Erythroblast (primary cell): ENCODE results near the gene ACAP3.

Experiments
- GATA1 ChIP-seq: IDR thresholded peaks from 2 replicates; pipeline ENCODE4 v1.6.1; 2011; ENCODE audit warnings: low read depth, mild to moderate bottlenecking, control low read depth, low read length, moderate library complexity
- POLR2A ChIP-seq: IDR thresholded peaks from 2 replicates; pipeline ENCODE4 v1.6.1; 2011; ENCODE audit warnings: mild to moderate bottlenecking, low read length

DNA sequence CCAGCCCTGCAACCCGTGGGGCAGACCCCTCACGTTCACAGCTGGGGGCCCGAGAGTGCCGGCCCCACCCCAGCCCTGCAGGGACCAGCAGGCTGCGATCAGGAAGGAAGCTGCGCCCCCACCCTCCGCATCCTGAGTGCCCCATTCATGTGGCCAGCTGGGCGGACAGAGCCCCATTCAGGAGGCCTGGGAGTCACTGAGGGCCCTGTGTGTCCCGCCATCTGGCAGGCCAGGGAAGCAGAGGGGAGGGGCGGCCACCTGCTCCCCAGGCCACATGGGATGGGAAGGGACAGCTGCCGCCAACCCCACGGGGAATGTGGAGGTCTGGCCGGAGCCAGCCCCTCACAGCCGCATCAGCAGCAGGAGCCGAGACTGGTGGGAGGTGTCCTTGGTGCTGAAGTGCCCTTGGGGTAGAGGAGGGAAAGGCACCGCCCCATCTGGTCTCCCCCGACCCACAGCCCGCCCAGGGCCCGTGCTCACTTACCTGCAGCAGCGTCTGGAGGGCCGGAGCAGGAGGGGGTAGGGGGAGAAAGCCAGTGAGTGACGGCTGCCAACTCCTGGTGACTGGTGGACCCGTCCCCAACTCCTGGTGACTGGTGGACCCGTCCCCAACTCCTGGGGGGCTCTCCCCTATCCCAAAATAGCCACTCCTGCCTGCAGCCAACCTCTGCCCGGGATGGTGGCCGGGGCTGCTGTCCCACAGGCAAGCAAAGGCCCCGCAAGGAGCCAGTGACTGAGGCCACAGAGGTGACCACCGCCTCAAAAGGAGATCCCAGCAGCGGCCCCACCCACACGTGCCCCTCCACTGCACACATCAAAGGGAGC, 8.7 kb downstream of the ACAP3 start:
- TF ChIP-seq POLR2A (no peak), GATA1 (no peak)
